Stromal cell of bone marrow (primary cell): ENCODE data around the gene UROS.

ENCODE experiments used
- DNase-seq: peaks from one replicate; pipeline ENCODE4 v3.0.0-alpha.2; 2012; ENCODE audit warnings: low read depth

The UROS gene

GRCh38 chr10:125822878-125823662, at the start of gene UROS, which contains the start of gene BCCIP:
UROS (minus strand) TSS chr10:125823258; CDS start chr10:125816499, 6,759 bp downstream.
BCCIP (plus strand) TSS chr10:125823546; CDS start chr10:125823558, 12 bp downstream.
- peak; percentile 77 for DNase-seq

GRCh38 chr10:125871338-125871737, 48.3 kb upstream of the UROS start:
- DNase-seq, result no peak

GRCh38 chr10:125868372-125868975, 45.4 kb upstream of the UROS start:
- no peak for DNase-seq

GRCh38 chr10:125866421-125867029, 43.5 kb upstream of the UROS start:
- DNase-seq, result no peak

- no peak for DNase-seq
These were observed 42.1 kb upstream of the UROS start for GRCh38 chr10:125865120-125865519.

GRCh38 chr10:125859128-125859817, 36.2 kb upstream of the UROS start:
- DNase-seq, result no peak

- DNase-seq, result no peak
These were observed 34.2 kb upstream of the UROS start for GRCh38 chr10:125857185-125857760.

GRCh38 chr10:125852487-125852886, 29.4 kb upstream of the UROS start:
- no peak for DNase-seq

- no peak for DNase-seq
These were observed 28.0 kb upstream of the UROS start for GRCh38 chr10:125850766-125851731.

- no peak for DNase-seq
These were observed 26.4 kb upstream of the UROS start for GRCh38 chr10:125849448-125849847.

GRCh38 chr10:125848857-125849256, 25.8 kb upstream of the UROS start:
- no peak for DNase-seq

- no peak for DNase-seq
These were observed 25.3 kb upstream of the UROS start for GRCh38 chr10:125848371-125848770.

- no peak for DNase-seq
These were observed 23.8 kb upstream of the UROS start for GRCh38 chr10:125846894-125847293.

- no peak for DNase-seq
These were observed 22.6 kb upstream of the UROS start for GRCh38 chr10:125845617-125846016.

- DNase-seq, result no peak
These were observed 21.7 kb upstream of the UROS start for GRCh38 chr10:125844751-125845221.

GRCh38 chr10:125843603-125844329, 20.7 kb upstream of the UROS start:
- DNase-seq, result no peak

- DNase-seq, result no peak
These were observed 17.9 kb upstream of the UROS start for GRCh38 chr10:125840955-125841354.

- DNase-seq, result no peak
These were observed 17.3 kb upstream of the UROS start for GRCh38 chr10:125840406-125840805.

- DNase-seq, result no peak
These were observed 15.9 kb upstream of the UROS start for GRCh38 chr10:125838802-125839575.
